Right lobe of liver (tissue), 4 donors: ENCODE results near the gene DZIP1.

Source experiments
- CTCF ChIP-seq, 4 donors: fragments of 200-600 bp in 3 of 4; fragments of 450-650 bp in 1 of 4; IDR thresholded peaks; one replicate each; pipeline versions ENCODE4 v1.5.1 to v1.8.0; 2016 to 2022; ENCODE audit warnings: antibody characterized with exemption in 4 of 4, mild to moderate bottlenecking in 2 of 4
- POLR2A ChIP-seq: fragments of 450-650 bp; IDR thresholded peaks from one replicate; pipeline ENCODE4 v1.6.1; 2017; ENCODE audit warnings: antibody characterized with exemption, mild to moderate bottlenecking
- donor health status: DM: no; HTN: no; CAD: no.
- donor health status: DM: no; HTN: no; CAD: no.
- donor health status: DM: no; HTN: yes; CAD: no.

GRCh38 chr13:95546919-95547318, 97.6 kb downstream of the DZIP1 start:
- TF ChIP-seq CTCF (IDR thresholded peaks at IDR 0.05) = no peak
- TF ChIP-seq POLR2A = no peak
